Memory B cell (primary cell): Measurements from ENCODE around the gene CYTH3.

ENCODE experiments used
- ATAC-seq: fragments of 150-1000 bp; cut with Tn5 transposase; 2 replicates; pipeline ENCODE4 v1.10.0; 2021; ENCODE audit warnings: low read depth, mild to moderate bottlenecking, moderate library complexity
- DNase-seq, 2 donors: peaks; one replicate each; pipeline ENCODE4 v3.0.0; 2022; ENCODE audit warnings: low spot score in 2 of 2
- H3K27ac Mint-ChIP-seq: one replicate; pipeline ENCODE4 v1.8.0; 2022; ENCODE audit warnings: mild to moderate bottlenecking, moderate library complexity, mixed read lengths
- H3K27me3 Mint-ChIP-seq: one replicate; pipeline ENCODE4 v1.8.0; 2022; ENCODE audit warnings: mixed read lengths
- H3K36me3 Mint-ChIP-seq: one replicate; pipeline ENCODE4 v1.8.0; 2022; ENCODE audit warnings: mild to moderate bottlenecking, mixed read lengths
- H3K4me1 Mint-ChIP-seq: one replicate; pipeline ENCODE4 v1.8.0; 2022; ENCODE audit warnings: mixed read lengths
- H3K4me3 Mint-ChIP-seq: one replicate; pipeline ENCODE4 v1.8.0; 2022; ENCODE audit warnings: mild to moderate bottlenecking, moderate library complexity, mixed read lengths
- H3K9me3 Mint-ChIP-seq: one replicate; pipeline ENCODE4 v1.8.0; 2022; ENCODE audit warnings: mixed read lengths

CYTH3 gene

DNA sequence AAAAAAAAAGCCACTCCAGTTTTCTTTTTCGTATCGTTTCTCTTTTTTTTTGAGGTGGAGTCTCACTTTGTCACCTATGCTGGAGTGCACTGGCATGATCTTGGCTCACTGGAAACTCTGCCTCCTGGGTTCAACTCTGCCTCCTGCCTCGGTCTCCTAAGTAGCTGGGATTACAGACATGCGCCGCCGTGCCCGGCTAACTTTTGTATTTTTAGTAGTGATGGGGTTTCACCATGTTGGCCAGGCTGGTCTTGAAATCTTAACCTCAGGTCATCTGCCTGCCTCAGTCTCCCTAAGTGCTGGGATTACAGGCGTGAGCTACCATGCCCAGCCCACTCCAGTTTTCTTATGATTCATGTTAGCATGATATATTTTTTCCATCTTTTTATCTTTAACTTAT, 148.6 kb downstream of the CYTH3 start:
- no peak for DNase-seq
- Mint-ChIP-seq H3K27ac (no peak overlapping the region), H3K9me3 (peaks cover 6% of the 10 kb centered on the region), H3K4me1 (peaks cover 3% of the 10 kb centered on the region), H3K36me3 (peaks cover 51% of the 10 kb centered on the region), H3K27me3 (no peaks in the 10 kb centered on the region), H3K4me3 (no peak overlapping the region)
- no peak for ATAC-seq

DNA sequence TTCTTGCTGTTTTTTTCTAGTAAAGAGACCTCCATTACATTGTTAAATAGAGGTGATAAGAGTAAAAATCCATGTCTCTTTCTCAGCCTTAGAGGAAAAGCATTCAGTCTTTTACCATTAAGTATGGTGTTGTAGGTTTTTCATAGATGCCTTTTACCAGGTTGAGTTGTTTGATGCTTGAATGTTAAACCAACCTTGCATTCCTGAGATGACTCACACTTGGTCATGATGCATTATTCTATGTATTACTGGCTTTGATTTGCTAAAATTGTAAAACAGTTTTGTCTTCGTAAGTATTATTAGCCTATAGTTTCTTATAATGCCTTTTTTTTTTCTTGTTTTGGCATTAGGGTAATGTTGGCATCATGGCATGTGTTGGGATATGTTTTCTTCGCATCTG, 151.3 kb downstream of the CYTH3 start:
- H3K4me1 Mint-ChIP-seq: peaks cover 3% of the 10 kb centered on the region
- H3K36me3 Mint-ChIP-seq: peaks cover 46% of the 10 kb centered on the region
- no peak overlapping the region for H3K27ac Mint-ChIP-seq
- no peaks in the 10 kb centered on the region for H3K27me3 Mint-ChIP-seq
- H3K4me3 Mint-ChIP-seq: no peak overlapping the region
- peaks cover 6% of the 10 kb centered on the region for H3K9me3 Mint-ChIP-seq
- no peak for DNase-seq
- no peak for ATAC-seq

DNA sequence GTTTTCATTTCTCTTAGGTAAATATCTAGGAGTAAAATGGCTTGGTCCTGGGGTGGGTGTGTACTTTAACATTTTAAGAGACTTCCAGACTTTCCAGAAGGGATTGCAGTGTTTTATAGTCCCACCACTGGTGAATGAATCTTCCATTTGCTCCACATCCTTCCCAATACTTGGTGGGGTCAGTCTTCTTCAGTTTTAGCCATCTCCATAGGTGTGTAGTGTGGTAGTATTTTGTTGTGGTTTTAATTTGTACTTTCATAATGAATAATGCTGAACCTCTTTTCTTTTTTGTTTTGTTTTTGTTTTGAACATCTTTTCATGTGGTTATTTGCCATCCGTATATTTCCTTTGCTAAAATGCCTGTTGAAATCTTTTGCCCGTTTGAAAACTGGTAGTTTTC, 154.9 kb downstream of the CYTH3 start:
- no peak for ATAC-seq
- Mint-ChIP-seq H3K27ac (no peak overlapping the region), H3K4me1 (no peaks in the 10 kb centered on the region), H3K36me3 (peaks cover 48% of the 10 kb centered on the region), H3K27me3 (no peaks in the 10 kb centered on the region), H3K9me3 (peaks cover 6% of the 10 kb centered on the region), H3K4me3 (no peak overlapping the region)
- DNase-seq: no peak

DNA sequence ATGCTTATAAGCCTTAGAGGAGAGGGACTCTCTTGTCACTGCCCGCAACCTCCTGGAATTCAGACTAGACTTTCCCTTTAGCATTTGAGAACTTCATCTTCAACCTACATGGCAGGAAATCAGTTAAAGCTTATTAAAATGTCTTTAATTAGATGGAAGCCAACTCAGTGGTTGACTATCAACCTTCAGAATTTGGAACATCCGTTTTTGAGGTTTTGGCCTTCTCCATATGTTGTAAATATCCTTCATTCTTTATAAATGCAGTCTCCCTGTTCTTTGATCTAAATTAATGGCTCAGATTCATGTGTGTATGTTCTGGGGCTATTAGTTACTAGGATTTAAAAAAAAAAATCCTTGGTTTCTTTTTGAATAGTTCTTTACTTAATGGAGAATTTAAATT, 156.2 kb downstream of the CYTH3 start:
- Mint-ChIP-seq H3K4me3 (no peak overlapping the region), H3K27ac (no peak overlapping the region)
- no peak for DNase-seq

More for the DNA sequence above, 156.2 kb downstream of the CYTH3 start:
- ATAC-seq: no peak
- Mint-ChIP-seq H3K9me3 (no peaks in the 10 kb centered on the region), H3K27me3 (no peaks in the 10 kb centered on the region), H3K36me3 (peaks cover 38% of the 10 kb centered on the region), H3K4me1 (no peaks in the 10 kb centered on the region)
